Measurements from ENCODE around the gene ECEL1.

The ECEL1 gene

GRCh38 chr2:232522623-232523401 is 35.2 kb upstream of the ECEL1 start:
- DNase-seq (ENCODE audit: low read depth): no peak

GRCh38 chr2:232521959-232522622 is 34.5 kb upstream of the ECEL1 start:
- DNase-seq (ENCODE audit: low read depth): no peak

- DNase-seq (ENCODE audit: low read depth): no peak
Measured at GRCh38 chr2:232521098-232521497, 33.5 kb upstream of the ECEL1 start.

- no peak for DNase-seq (ENCODE audit: low read depth)
Measured at GRCh38 chr2:232520489-232520888, 32.9 kb upstream of the ECEL1 start.

GRCh38 chr2:232519581-232520438 is 32.2 kb upstream of the ECEL1 start, which contains the start of gene PRSS56:
Gene PRSS56 (plus strand): TSS chr2:232520388. CDS start chr2:232520599, 211 bp downstream.
- DNase-seq (ENCODE audit: low read depth): no peak

GRCh38 chr2:232518844-232519243 is 31.2 kb upstream of the ECEL1 start:
- DNase-seq (ENCODE audit: low read depth): no peak

- no peak for DNase-seq (ENCODE audit: low read depth)
Measured at GRCh38 chr2:232516551-232516950, 28.9 kb upstream of the ECEL1 start.

GRCh38 chr2:232515639-232516038 is 28.0 kb upstream of the ECEL1 start:
- no peak for DNase-seq (ENCODE audit: low read depth)

- no peak for DNase-seq (ENCODE audit: low read depth)
Measured at GRCh38 chr2:232513353-232513752, 25.7 kb upstream of the ECEL1 start.

GRCh38 chr2:232512602-232513001 is 25.0 kb upstream of the ECEL1 start:
- DNase-seq (ENCODE audit: low read depth): no peak

GRCh38 chr2:232511336-232511890 is 23.8 kb upstream of the ECEL1 start:
- no peak for DNase-seq (ENCODE audit: low read depth)

GRCh38 chr2:232508251-232508650 is 20.6 kb upstream of the ECEL1 start:
- no peak for DNase-seq (ENCODE audit: low read depth)

- no peak for DNase-seq (ENCODE audit: low read depth)
Measured at GRCh38 chr2:232506709-232507108, 19.1 kb upstream of the ECEL1 start.

GRCh38 chr2:232505856-232506255 is 18.2 kb upstream of the ECEL1 start:
- DNase-seq (ENCODE audit: low read depth): no peak

- no peak for DNase-seq (ENCODE audit: low read depth)
Measured at GRCh38 chr2:232504438-232504837, 16.8 kb upstream of the ECEL1 start.

- no peak for DNase-seq (ENCODE audit: low read depth)
Measured at GRCh38 chr2:232503809-232504323, 16.2 kb upstream of the ECEL1 start.

GRCh38 chr2:232502911-232503808 is 15.5 kb upstream of the ECEL1 start:
- DNase-seq (ENCODE audit: low read depth): no peak

- DNase-seq (ENCODE audit: low read depth): no peak
Measured at GRCh38 chr2:232502511-232502910, 14.9 kb upstream of the ECEL1 start.

- no peak for DNase-seq (ENCODE audit: low read depth)
Measured at GRCh38 chr2:232501794-232502390, 14.3 kb upstream of the ECEL1 start.

GRCh38 chr2:232501331-232501771 is 13.7 kb upstream of the ECEL1 start:
- no peak for DNase-seq (ENCODE audit: low read depth)
